MM.1S (cell line): ENCODE results near the gene ETNK1.

Experiments
- DNase-seq: peaks from one replicate; pipeline ENCODE4 v3.0.0-alpha.2; 2015
- H2AFZ ChIP-seq: fragments of 300-600 bp; sonication (generic); 2 replicates; pipeline ENCODE4 v1.6.0; 2016; ENCODE audit warnings: antibody characterized with exemption, low read length
- H3F3A ChIP-seq: fragments of 300-600 bp; sonication (generic); 2 replicates; pipeline ENCODE4 v1.6.1; 2016; ENCODE audit warnings: mild to moderate bottlenecking, antibody characterized with exemption, low read length, moderate library complexity, mixed read lengths; ENCODE audit not compliant: insufficient read depth
- H3K27ac ChIP-seq: fragments of 300-600 bp; sonication (generic); 2 replicates; pipeline ENCODE4 v1.5.1; 2016; ENCODE audit warnings: mild to moderate bottlenecking, low read length
- H3K27me3 ChIP-seq: fragments of 300-600 bp; sonication (generic); replicated peaks from 2 replicates; pipeline ENCODE4 v1.6.0; 2016; ENCODE audit warnings: low read length; ENCODE audit not compliant: insufficient read depth
- H3K36me3 ChIP-seq: fragments of 300-600 bp; sonication (generic); replicated peaks from 2 replicates; pipeline ENCODE4 v1.6.1; 2016; ENCODE audit warnings: mild to moderate bottlenecking, low read length, mixed read lengths; ENCODE audit not compliant: insufficient read depth
- H3K4me1 ChIP-seq: fragments of 300-600 bp; sonication (generic); 2 replicates; pipeline ENCODE4 v1.6.1; 2016; ENCODE audit warnings: low read length, mixed read lengths
- H3K4me2 ChIP-seq: fragments of 300-600 bp; sonication (generic); 2 replicates; pipeline ENCODE4 v1.6.0; 2016; ENCODE audit warnings: low read depth, low read length
- H3K4me3 ChIP-seq: fragments of 300-600 bp; sonication (generic); 2 replicates; pipeline ENCODE4 v1.5.1; 2016; ENCODE audit warnings: low read length, mixed read lengths
- H3K79me2 ChIP-seq: fragments of 300-600 bp; sonication (generic); 2 replicates; pipeline ENCODE4 v1.6.1; 2016; ENCODE audit warnings: mixed run types, low read length, mixed read lengths
- H3K9ac ChIP-seq: fragments of 300-600 bp; sonication (generic); 2 replicates; pipeline ENCODE4 v1.6.1; 2016; ENCODE audit warnings: low read length, mixed read lengths
- H3K9me2 ChIP-seq: fragments of 300-600 bp; sonication (generic); replicated peaks from 2 replicates; pipeline ENCODE4 v1.6.1; 2016; ENCODE audit warnings: mild to moderate bottlenecking, low read length, mixed read lengths; ENCODE audit not compliant: insufficient read depth
- H3K9me3 ChIP-seq: fragments of 300-600 bp; sonication (generic); replicated peaks from 2 replicates; pipeline ENCODE4 v1.6.1; 2016; ENCODE audit warnings: mild to moderate bottlenecking, low read length, mixed read lengths; ENCODE audit not compliant: insufficient read depth
- H4K20me1 ChIP-seq: fragments of 300-600 bp; sonication (generic); 2 replicates; pipeline ENCODE4 v1.6.1; 2016; ENCODE audit warnings: mild to moderate bottlenecking, low read length, moderate library complexity, mixed read lengths; ENCODE audit not compliant: insufficient read depth
- EZH2 ChIP-seq: fragments of 300-600 bp; sonication (generic); optimal IDR thresholded peaks from 2 replicates; pipeline ENCODE3; 2017; ENCODE audit warnings: low read depth, mild to moderate bottlenecking, antibody characterized with exemption, low read length, mixed read lengths
- EZH2phosphoT487 ChIP-seq: fragments of 300-600 bp; sonication (generic); IDR thresholded peaks from 2 replicates; pipeline ENCODE4 v1.6.1; 2018; ENCODE audit warnings: antibody characterized with exemption, low read length
- TF ChIP-seq, protein P1 (sequence below): fragments of 300-600 bp; sonication (generic); IDR thresholded peaks from 2 replicates; pipeline ENCODE4 v1.5.1; 2016; ENCODE audit warnings: antibody characterized with exemption, low read length, mixed read lengths

The ETNK1 gene

DNA sequence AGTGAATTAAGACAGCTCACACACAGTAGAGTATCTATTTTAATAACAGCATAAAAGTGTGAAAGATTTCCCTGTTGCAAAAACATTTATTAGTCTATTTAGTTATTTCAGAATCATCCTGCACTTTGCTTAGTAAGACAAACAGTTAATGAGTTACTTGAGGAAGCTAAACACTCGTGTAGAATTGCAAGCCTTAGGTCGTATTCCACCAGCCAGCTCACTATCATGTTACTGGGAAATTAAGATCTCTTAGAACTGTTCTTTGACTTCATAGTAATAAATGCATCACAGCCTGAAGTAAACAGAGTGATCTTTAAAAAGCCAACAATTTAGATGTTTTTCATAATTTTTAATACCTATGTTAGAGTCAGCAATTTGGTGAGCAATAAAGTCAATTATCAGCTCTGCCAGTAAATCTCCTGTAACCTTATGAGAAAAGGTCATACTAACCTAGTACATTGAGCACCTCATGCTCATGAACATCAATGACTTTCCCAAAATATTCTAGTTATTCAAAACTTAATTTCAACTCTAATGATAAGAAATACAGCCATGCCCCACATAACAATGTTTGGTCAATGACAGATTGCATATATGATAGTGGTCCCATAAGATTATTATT lies 26.7 kb upstream of the ETNK1 start:
- DNase-seq: no peak
- Histone ChIP-seq H3K27ac (no peak overlapping the region), H3K36me3 (no peaks in the 10 kb centered on the region), H3K4me2 (no peak overlapping the region), H3K9me3 (no peaks in the 10 kb centered on the region), H3K27me3 (no peaks in the 10 kb centered on the region), H4K20me1 (no peaks in the 10 kb centered on the region), H3F3A (no peaks in the 10 kb centered on the region), H3K4me3 (no peak overlapping the region), H3K79me2 (no peaks in the 10 kb centered on the region), H3K4me1 (no peaks in the 10 kb centered on the region), H2AFZ (no peak overlapping the region), H3K9ac (no peak overlapping the region), H3K9me2 (no peaks in the 10 kb centered on the region)
- TF ChIP-seq EZH2: no peak
- TF ChIP-seq EZH2phosphoT487: no peak
- TF ChIP-seq, protein P1, sequence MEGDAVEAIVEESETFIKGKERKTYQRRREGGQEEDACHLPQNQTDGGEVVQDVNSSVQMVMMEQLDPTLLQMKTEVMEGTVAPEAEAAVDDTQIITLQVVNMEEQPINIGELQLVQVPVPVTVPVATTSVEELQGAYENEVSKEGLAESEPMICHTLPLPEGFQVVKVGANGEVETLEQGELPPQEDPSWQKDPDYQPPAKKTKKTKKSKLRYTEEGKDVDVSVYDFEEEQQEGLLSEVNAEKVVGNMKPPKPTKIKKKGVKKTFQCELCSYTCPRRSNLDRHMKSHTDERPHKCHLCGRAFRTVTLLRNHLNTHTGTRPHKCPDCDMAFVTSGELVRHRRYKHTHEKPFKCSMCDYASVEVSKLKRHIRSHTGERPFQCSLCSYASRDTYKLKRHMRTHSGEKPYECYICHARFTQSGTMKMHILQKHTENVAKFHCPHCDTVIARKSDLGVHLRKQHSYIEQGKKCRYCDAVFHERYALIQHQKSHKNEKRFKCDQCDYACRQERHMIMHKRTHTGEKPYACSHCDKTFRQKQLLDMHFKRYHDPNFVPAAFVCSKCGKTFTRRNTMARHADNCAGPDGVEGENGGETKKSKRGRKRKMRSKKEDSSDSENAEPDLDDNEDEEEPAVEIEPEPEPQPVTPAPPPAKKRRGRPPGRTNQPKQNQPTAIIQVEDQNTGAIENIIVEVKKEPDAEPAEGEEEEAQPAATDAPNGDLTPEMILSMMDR: no peak

DNA sequence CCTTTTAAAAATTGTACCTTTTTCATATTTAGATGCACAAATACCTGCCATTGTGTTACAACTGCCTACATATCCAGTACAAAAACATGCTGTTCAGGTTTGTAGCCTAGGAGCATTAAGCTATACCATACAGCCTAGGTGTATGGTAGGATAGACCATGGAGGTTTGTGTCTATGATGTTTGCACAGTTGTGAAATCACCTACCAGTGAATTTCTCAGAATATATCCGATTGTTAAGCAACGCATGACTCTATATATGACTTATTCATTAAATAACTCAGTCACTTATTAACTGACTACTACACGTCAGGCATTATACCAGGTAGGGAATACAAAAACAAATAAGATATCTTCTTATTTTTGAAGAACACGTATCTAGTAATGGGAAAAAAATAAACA lies 26.2 kb upstream of the ETNK1 start:
- no peaks in the 10 kb centered on the region for H3F3A ChIP-seq
- H2AFZ ChIP-seq: no peak overlapping the region
- H3K27me3 ChIP-seq: no peaks in the 10 kb centered on the region
- H3K27ac ChIP-seq: no peak overlapping the region
- no peaks in the 10 kb centered on the region for H3K9me3 ChIP-seq
- no peaks in the 10 kb centered on the region for H3K36me3 ChIP-seq
- H3K4me2 ChIP-seq: no peak overlapping the region
- H3K9ac ChIP-seq: no peak overlapping the region
- no peaks in the 10 kb centered on the region for H3K4me1 ChIP-seq
- H3K9me2 ChIP-seq: no peaks in the 10 kb centered on the region
- TF ChIP-seq EZH2phosphoT487 (no peak), EZH2 (no peak)
- TF ChIP-seq, protein P1: no peak
- no peaks in the 10 kb centered on the region for H3K79me2 ChIP-seq
- DNase-seq: no peak
- H3K4me3 ChIP-seq: no peak overlapping the region
- no peaks in the 10 kb centered on the region for H4K20me1 ChIP-seq

DNA sequence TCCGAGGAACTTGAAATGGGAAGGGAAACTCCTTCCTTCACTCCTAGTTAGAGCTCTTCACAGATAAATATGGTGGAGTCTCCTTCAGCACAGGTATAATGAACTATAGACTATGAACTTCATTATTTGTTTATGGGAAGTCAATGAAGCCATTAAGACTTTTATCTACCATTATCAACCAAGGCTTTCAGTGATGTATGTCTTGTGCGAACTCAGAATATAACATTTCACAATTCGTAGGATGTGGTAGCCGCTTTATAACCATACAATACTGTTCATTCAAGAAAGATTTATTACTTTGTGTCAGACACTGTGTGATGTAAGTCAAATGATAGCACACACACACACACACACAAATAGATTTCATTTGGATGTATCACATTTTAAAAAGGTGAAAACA lies 24.8 kb upstream of the ETNK1 start:
- TF ChIP-seq EZH2phosphoT487 (no peak), EZH2 (no peak)
- TF ChIP-seq, protein P1: no peak
- Histone ChIP-seq H3K4me1 (no peaks in the 10 kb centered on the region), H3K27ac (no peak overlapping the region), H3K27me3 (no peaks in the 10 kb centered on the region), H3F3A (no peaks in the 10 kb centered on the region), H4K20me1 (no peaks in the 10 kb centered on the region), H3K9me2 (no peaks in the 10 kb centered on the region), H3K4me2 (no peak overlapping the region), H2AFZ (no peak overlapping the region), H3K9ac (no peak overlapping the region), H3K4me3 (no peak overlapping the region), H3K36me3 (no peaks in the 10 kb centered on the region), H3K9me3 (no peaks in the 10 kb centered on the region), H3K79me2 (no peaks in the 10 kb centered on the region)
- no peak for DNase-seq
